SK-N-SH (cell line): Measurements from ENCODE around the gene GPSM3.

ENCODE experiments used
- ELF1 ChIP-seq: IDR thresholded peaks from 2 replicates; pipeline ENCODE4 v1.4.0; 2012
- MAX ChIP-seq: IDR thresholded peaks from 2 replicates; pipeline ENCODE4 v1.4.0; 2012; ENCODE audit warnings: low read depth
- POLR2AphosphoS5 ChIP-seq: IDR thresholded peaks from 2 replicates; pipeline ENCODE4 v1.6.1; 2012; ENCODE audit warnings: low read depth, low read length
- SIN3A ChIP-seq: IDR thresholded peaks from 2 replicates; pipeline ENCODE4 v1.6.1; 2012; ENCODE audit warnings: low read depth, mild to moderate bottlenecking, low read length, moderate library complexity, borderline replicate concordance
- SMC3 ChIP-seq: IDR thresholded peaks from 2 replicates; pipeline ENCODE4 v1.6.1; 2012; ENCODE audit warnings: low read depth, low read length, improper control_type of control experiment

GRCh38 chr6:32183030-32183429 is 9.4 kb downstream of the GPSM3 start:
- no peak for TF ChIP-seq POLR2AphosphoS5
- TF ChIP-seq MAX = no peak
- TF ChIP-seq ELF1 = no peak
- TF ChIP-seq SMC3 = no peak
- no peak for TF ChIP-seq SIN3A
